Measurements from ENCODE around the gene SRPRB. TPM values are rescaled to one million over a fixed set of nuclear protein-coding genes. Genes with fewer than 3 reads are reported as not detected.

Gene SRPRB
- polyA plus RNA-seq, 1 donor, result 55.9 TPM

DNA sequence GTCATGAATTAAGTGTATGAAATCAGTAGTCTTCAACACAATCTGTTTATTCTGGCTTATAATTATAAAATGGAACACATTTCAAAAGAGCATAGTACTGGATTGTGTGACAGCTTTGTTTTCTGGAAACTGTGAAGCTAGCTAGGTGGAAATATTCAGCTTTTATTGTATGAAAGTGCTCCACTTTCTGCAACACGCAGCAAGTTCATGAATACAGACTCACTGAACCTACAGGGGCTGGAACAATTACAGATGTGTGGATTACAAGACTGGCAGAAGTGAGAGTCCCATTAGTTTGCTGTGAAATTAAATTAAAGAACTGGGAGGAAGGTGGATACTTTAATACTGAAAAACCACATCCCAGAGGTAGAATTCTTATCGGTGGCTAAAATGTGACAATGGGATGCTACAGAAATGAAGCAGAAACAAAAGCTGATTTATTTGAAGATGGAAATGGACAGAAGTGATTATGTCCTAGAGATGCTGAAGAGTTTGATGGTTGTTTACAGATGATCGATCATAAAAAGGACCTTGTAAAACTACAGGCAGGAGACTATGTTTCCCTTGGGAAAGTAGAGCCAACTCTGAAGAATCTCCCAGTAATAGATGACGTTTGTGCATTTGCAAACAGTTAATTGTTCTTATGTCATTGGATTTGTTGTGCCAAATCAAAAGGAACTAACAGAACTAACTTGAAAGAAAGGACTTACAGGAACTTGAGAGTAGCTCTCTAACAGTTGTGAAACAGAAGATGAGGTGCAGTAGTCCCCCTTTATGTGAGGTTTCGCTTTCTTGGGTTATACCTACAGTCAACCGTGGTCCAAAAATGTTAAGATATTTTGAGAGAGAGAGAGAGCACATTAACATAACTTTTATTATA, 43.8 kb upstream of the SRPRB start:
- no peaks in the 10 kb centered on the region for H3K9me3 ChIP-seq (ENCODE audit: control insufficient read depth, low read depth, low read length)
- H3K4me1 ChIP-seq (ENCODE audit: control insufficient read depth, insufficient read depth, low read length), result no peaks in the 10 kb centered on the region
- H3K27ac ChIP-seq (ENCODE audit: low read length), result no peak overlapping the region
- no peaks in the 10 kb centered on the region for H3K27me3 ChIP-seq (ENCODE audit: control insufficient read depth, insufficient read depth, low read length)
- no peaks in the 10 kb centered on the region for H3K36me3 ChIP-seq (ENCODE audit: control insufficient read depth, insufficient read depth, low read length)
- no peak for DNase-seq
- 100% methylated on average over 1 of the region's 6 CpGs for WGBS (ENCODE audit: insufficient coverage, low lambda C conversion rate)
- no peak overlapping the region for H3K4me3 ChIP-seq (ENCODE audit: low read length)

DNA sequence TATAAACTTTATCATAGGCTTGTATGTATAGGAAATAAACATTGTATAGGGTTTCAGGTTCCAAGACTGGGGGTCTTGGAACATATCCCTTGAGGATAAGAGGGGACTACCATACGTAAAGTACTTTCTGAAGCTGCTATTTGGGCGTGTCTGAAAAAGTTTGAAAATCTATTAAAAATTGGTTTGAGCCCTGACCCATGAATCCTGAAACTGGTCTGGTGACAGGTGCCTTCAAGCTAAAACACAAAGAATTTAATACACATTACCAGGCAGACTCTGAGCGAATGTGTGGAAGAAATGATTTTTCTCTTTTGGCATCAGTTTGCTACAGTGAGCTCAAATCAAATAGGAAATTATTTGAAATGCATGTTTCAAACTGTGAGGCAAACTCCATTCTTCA, 43.1 kb upstream of the SRPRB start:
- no peak for DNase-seq
- Histone ChIP-seq H3K36me3 (ENCODE audit: control insufficient read depth, insufficient read depth, low read length) (no peaks in the 10 kb centered on the region), H3K4me3 (ENCODE audit: low read length) (no peak overlapping the region), H3K4me1 (ENCODE audit: control insufficient read depth, insufficient read depth, low read length) (no peaks in the 10 kb centered on the region), H3K27ac (ENCODE audit: low read length) (no peak overlapping the region), H3K27me3 (ENCODE audit: control insufficient read depth, insufficient read depth, low read length) (no peaks in the 10 kb centered on the region), H3K9me3 (ENCODE audit: control insufficient read depth, low read depth, low read length) (no peaks in the 10 kb centered on the region)
- 100% methylated on average over 1 of the region's 3 CpGs for WGBS (ENCODE audit: insufficient coverage, low lambda C conversion rate)

DNA sequence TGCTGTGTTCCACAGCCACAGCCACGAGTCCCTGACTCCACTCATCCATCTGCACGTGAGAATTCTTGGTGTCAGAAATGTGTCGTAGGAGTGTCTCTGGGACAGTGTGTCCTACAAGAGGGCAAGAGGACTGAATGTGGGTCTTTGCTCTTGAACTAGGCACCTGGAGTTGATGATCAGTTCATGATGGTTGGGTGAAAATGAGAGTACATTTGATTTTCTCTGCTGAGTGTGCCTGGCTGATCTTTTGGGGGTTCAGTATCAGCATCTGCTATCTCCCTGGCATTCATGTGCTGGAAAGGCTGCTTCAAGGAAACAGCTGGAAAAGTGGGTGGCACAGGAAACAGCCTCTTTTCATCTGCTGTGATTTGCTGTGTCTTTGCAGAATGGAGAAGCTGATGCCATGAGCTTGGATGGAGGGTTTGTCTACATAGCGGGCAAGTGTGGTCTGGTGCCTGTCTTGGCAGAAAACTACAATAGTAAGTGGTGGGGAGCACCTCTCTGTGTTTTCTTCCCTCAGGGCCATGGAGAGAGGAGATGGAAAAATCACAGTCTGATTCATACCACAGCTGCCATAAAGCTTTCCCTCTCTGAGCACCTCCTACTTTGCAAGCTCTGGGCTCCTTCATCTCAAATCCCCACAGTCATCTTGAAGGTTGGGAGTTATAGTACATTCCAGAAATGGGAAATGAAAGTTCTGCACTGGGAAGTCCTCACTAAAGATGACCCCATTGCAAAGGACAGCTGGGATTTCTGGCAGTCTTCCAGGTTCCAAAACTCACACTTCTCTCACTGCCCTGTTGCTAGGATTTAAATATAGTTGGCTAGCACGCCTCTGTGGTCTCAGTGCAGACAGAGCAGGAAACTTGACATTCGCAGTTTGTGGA, 41.6 kb upstream of the SRPRB start:
- H3K4me3 ChIP-seq (ENCODE audit: low read length), result no peak overlapping the region
- no peaks in the 10 kb centered on the region for H3K4me1 ChIP-seq (ENCODE audit: control insufficient read depth, insufficient read depth, low read length)
- no peaks in the 10 kb centered on the region for H3K27me3 ChIP-seq (ENCODE audit: control insufficient read depth, insufficient read depth, low read length)
- DNase-seq, result peak; percentile 31 to 35
- WGBS (ENCODE audit: insufficient coverage, low lambda C conversion rate), result 88% methylated on average over 1 of the region's 6 CpGs
- no peaks in the 10 kb centered on the region for H3K36me3 ChIP-seq (ENCODE audit: control insufficient read depth, insufficient read depth, low read length)
- no peak overlapping the region for H3K27ac ChIP-seq (ENCODE audit: low read length)
- H3K9me3 ChIP-seq (ENCODE audit: control insufficient read depth, low read depth, low read length), result no peaks in the 10 kb centered on the region

DNA sequence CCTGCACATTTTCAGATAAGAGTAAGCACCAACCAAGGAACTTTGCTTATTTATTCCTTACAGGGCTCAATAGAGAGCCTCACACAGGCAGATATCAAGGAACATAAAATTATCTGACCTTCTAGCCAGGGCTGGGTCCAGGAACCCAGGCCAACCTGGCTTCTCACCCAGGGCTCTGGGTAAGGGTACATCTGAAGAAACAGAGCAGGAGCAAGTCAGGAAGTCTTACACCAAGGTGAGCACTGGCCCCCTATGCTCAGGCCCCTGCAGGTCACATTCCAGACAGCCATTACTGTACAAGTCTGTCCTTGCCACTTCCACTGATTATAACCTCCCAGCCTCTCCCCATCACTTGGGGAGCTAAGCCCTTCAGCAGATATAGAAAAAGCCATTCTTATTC, 40.4 kb upstream of the SRPRB start:
- Histone ChIP-seq H3K27me3 (ENCODE audit: control insufficient read depth, insufficient read depth, low read length) (no peaks in the 10 kb centered on the region), H3K36me3 (ENCODE audit: control insufficient read depth, insufficient read depth, low read length) (no peaks in the 10 kb centered on the region), H3K9me3 (ENCODE audit: control insufficient read depth, low read depth, low read length) (no peaks in the 10 kb centered on the region), H3K27ac (ENCODE audit: low read length) (no peak overlapping the region), H3K4me1 (ENCODE audit: control insufficient read depth, insufficient read depth, low read length) (no peaks in the 10 kb centered on the region), H3K4me3 (ENCODE audit: low read length) (no peak overlapping the region)
- no peak for DNase-seq

DNA sequence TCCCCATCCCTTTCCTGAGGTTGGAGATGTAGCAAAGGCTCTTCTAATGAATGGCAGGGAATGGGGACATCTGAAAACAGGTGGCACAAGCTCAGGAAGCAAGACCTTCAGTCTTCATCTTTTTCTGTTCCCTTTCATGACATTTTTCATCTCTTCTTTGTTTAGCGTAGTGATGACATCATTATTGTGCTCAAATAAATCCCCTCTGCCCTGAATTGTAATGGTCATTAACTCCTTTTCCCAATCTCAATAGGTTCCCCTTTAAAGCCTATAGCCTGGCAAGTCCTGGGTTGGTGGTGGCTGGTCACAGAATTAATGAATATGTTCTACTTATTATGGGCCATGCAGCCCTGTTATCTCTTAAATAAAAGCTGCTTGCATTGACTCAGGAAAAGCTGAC, 38.0 kb upstream of the SRPRB start:
- DNase-seq, result no peak
- 86% methylated on average over 1 of the region's 1 CpG for WGBS (ENCODE audit: insufficient coverage, low lambda C conversion rate)
- Histone ChIP-seq H3K36me3 (ENCODE audit: control insufficient read depth, insufficient read depth, low read length) (no peaks in the 10 kb centered on the region), H3K4me1 (ENCODE audit: control insufficient read depth, insufficient read depth, low read length) (no peaks in the 10 kb centered on the region), H3K4me3 (ENCODE audit: low read length) (no peak overlapping the region), H3K9me3 (ENCODE audit: control insufficient read depth, low read depth, low read length) (no peaks in the 10 kb centered on the region), H3K27me3 (ENCODE audit: control insufficient read depth, insufficient read depth, low read length) (no peaks in the 10 kb centered on the region), H3K27ac (ENCODE audit: low read length) (no peak overlapping the region)

DNA sequence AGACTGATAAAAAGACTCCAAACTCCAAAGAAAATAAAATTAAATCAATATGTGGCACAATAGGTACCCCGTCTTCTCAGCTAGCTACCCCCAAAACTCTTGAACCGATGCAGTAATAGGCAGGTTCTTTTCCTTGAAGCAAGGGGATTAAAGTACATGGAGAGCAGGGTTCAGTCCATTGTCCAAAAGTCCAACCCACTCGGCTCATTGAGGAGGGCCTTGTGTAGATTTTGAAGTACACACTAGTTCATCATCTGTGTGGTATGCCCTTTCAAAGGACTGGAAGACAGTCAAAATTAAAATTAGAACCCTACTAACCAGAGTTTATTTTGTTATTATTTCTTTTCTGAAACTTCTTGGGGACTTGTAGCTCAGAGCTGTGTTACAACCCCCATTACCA, 36.1 kb upstream of the SRPRB start:
- Histone ChIP-seq H3K4me3 (ENCODE audit: low read length) (no peak overlapping the region), H3K27ac (ENCODE audit: low read length) (no peak overlapping the region), H3K27me3 (ENCODE audit: control insufficient read depth, insufficient read depth, low read length) (no peaks in the 10 kb centered on the region), H3K9me3 (ENCODE audit: control insufficient read depth, low read depth, low read length) (no peaks in the 10 kb centered on the region), H3K36me3 (ENCODE audit: control insufficient read depth, insufficient read depth, low read length) (no peaks in the 10 kb centered on the region), H3K4me1 (ENCODE audit: control insufficient read depth, insufficient read depth, low read length) (no peaks in the 10 kb centered on the region)
- DNase-seq, result no peak
- WGBS (ENCODE audit: insufficient coverage, low lambda C conversion rate), result no CpG with 5 or more reads among the region's 3 CpGs

DNA sequence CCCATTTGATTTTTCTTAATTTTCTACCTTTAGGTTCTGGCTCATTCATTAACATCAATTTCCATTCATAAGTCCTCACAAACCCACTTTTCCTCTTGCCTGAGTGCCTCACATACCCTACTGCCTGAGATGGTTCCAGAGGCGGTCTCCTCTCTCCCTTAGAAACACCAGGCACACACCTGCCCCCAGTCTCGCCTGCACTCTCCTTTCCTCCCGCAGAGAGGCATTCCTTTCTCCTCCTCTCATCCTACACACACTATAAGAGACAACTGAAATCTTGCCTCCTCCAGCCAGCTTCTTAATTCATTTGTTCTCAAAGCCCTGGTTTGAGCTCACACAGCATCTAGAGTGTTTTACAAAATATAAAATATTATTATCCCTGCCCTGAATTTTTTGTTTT, 31.9 kb upstream of the SRPRB start:
- WGBS (ENCODE audit: insufficient coverage, low lambda C conversion rate), result no CpG with 5 or more reads among the region's 3 CpGs
- Histone ChIP-seq H3K27ac (ENCODE audit: low read length) (no peak overlapping the region), H3K9me3 (ENCODE audit: control insufficient read depth, low read depth, low read length) (no peaks in the 10 kb centered on the region), H3K27me3 (ENCODE audit: control insufficient read depth, insufficient read depth, low read length) (no peaks in the 10 kb centered on the region), H3K36me3 (ENCODE audit: control insufficient read depth, insufficient read depth, low read length) (no peaks in the 10 kb centered on the region), H3K4me3 (ENCODE audit: low read length) (no peak overlapping the region), H3K4me1 (ENCODE audit: control insufficient read depth, insufficient read depth, low read length) (no peaks in the 10 kb centered on the region)
- DNase-seq, result no peak

DNA sequence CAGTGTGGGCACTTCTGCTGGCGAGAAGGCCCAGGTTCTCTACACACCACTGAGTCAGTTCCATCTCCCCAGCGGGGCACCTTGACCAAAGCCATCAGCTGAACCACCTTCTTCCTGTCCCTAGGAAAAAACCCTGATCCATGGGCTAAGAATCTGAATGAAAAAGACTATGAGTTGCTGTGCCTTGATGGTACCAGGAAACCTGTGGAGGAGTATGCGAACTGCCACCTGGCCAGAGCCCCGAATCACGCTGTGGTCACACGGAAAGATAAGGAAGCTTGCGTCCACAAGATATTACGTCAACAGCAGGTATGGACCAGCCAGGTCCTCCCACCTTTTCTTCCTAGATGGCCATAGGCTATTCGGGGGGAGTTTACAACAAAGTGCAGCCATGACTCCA, 30.3 kb upstream of the SRPRB start:
- WGBS (ENCODE audit: insufficient coverage, low lambda C conversion rate), result no CpG with 5 or more reads among the region's 9 CpGs
- H3K27ac ChIP-seq (ENCODE audit: low read length), result no peak overlapping the region

DNA sequence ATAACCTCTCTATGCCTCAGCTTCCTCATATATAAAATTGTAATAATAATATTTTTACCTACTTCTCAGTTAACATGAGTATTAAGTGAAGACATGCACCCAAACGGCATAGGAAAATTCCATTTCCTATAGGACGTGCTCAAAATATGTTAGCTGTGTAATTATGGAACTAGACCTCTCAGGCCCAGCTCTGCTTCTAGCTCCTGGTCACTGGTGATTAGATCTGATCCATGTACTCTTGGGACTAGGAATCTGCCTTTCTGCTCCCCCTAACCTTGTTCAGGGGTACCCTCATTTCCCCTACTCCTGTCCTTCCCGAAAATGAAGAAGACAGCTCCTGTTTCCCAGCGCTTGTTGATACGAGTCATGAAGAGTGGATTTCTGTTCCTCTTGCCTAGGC, 29.8 kb upstream of the SRPRB start:
- H3K36me3 ChIP-seq (ENCODE audit: control insufficient read depth, insufficient read depth, low read length), result no peaks in the 10 kb centered on the region
- DNase-seq, result no peak
- H3K9me3 ChIP-seq (ENCODE audit: control insufficient read depth, low read depth, low read length), result no peaks in the 10 kb centered on the region
- peaks cover 2% of the 10 kb centered on the region for H3K27me3 ChIP-seq (ENCODE audit: control insufficient read depth, insufficient read depth, low read length)
- no CpG with 5 or more reads among the region's 5 CpGs for WGBS (ENCODE audit: insufficient coverage, low lambda C conversion rate)
- no peak overlapping the region for H3K4me3 ChIP-seq (ENCODE audit: low read length)
- H3K4me1 ChIP-seq (ENCODE audit: control insufficient read depth, insufficient read depth, low read length), result no peaks in the 10 kb centered on the region
- H3K27ac ChIP-seq (ENCODE audit: low read length), result no peak overlapping the region

More for the DNA sequence above, 30.3 kb upstream of the SRPRB start:
- Histone ChIP-seq H3K36me3 (ENCODE audit: control insufficient read depth, insufficient read depth, low read length) (no peaks in the 10 kb centered on the region), H3K27me3 (ENCODE audit: control insufficient read depth, insufficient read depth, low read length) (peaks cover 2% of the 10 kb centered on the region), H3K4me3 (ENCODE audit: low read length) (no peak overlapping the region), H3K9me3 (ENCODE audit: control insufficient read depth, low read depth, low read length) (no peaks in the 10 kb centered on the region), H3K4me1 (ENCODE audit: control insufficient read depth, insufficient read depth, low read length) (no peaks in the 10 kb centered on the region)
- DNase-seq, result no peak

DNA sequence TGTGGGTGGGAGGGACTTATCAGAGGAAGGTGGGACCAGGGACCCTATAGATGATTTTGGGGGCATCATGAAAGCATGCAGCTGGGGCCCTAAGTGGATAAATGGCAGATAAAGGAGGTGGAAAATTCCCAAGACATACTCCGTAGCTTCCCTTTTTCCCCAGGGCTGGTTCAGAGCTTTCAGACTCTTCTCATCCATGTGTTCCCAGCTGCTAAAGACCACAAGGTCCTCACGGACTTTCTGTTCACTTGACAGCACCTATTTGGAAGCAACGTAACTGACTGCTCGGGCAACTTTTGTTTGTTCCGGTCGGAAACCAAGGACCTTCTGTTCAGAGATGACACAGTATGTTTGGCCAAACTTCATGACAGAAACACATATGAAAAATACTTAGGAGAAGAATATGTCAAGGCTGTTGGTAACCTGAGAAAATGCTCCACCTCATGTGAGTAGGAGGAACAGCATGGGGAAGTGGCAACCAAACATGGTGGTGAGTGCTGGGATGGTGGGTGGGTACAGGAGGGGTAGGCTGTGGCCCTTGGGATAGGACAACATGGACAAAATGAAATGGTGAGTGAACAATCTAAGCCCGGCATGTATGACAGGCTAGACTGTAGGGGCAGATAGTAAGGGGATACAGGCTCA, 28.7 kb upstream of the SRPRB start:
- no peaks in the 10 kb centered on the region for H3K36me3 ChIP-seq (ENCODE audit: control insufficient read depth, insufficient read depth, low read length)
- no peak overlapping the region for H3K27ac ChIP-seq (ENCODE audit: low read length)
- H3K4me1 ChIP-seq (ENCODE audit: control insufficient read depth, insufficient read depth, low read length), result no peaks in the 10 kb centered on the region
- WGBS (ENCODE audit: insufficient coverage, low lambda C conversion rate), result no CpG with 5 or more reads among the region's 7 CpGs
- H3K4me3 ChIP-seq (ENCODE audit: low read length), result no peak overlapping the region
- H3K27me3 ChIP-seq (ENCODE audit: control insufficient read depth, insufficient read depth, low read length), result peaks cover 2% of the 10 kb centered on the region
- no peak for DNase-seq
- no peaks in the 10 kb centered on the region for H3K9me3 ChIP-seq (ENCODE audit: control insufficient read depth, low read depth, low read length)

Data from large intestine (tissue), 3 donors.